Measurements from ENCODE around the gene SETBP1.

GRCh38 chr18:44671914-44672313 lies 8.8 kb upstream of the SETBP1 start:
- TF ChIP-seq CTCF (IDR thresholded peaks at IDR 0.05) (no peak), EZH2phosphoT487 (IDR thresholded peaks at IDR 0.05) (no peak)

Measured in neural progenitor cell (in vitro differentiated cells).